Central memory CD4-positive, alpha-beta T cell (primary cell): ENCODE results near the gene CYP24A1.

Source experiments
- DNase-seq: peaks from one replicate; pipeline ENCODE4 v3.0.0; 2022

The CYP24A1 gene

DNA sequence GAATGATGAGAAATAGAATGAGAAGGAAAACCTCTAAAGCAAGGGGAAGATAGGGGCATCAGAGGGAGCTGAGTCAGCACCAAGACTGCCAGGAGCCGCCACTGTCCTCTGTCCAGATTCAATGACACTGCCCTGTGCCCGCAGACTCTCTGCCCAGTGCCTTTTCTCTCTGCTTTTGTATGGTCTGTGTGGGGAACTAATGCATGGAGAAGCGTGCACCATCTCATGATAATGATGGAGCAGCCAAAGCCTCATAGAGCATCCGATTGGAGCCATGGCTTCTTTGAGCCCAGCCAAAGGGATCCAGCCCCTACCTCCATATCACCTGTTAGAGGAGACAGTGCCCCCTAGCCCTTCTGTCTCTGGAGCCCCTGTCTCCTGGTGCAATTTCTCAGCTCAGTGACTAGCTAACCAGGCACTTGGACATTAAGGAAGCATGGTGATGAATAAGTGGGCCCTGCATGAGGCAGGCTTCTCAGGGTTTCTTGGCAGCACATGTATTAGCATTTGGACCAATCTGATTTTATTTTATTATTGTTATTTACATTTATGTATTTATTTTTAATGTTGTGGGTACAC lies 27.6 kb upstream of the CYP24A1 start:
- no peak for DNase-seq

GRCh38 chr20:54200487-54201267 lies 26.9 kb upstream of the CYP24A1 start:
- no peak for DNase-seq

- peak; percentile 44 for DNase-seq
Measured at GRCh38 chr20:54199721-54200176, 26.0 kb upstream of the CYP24A1 start.

DNA sequence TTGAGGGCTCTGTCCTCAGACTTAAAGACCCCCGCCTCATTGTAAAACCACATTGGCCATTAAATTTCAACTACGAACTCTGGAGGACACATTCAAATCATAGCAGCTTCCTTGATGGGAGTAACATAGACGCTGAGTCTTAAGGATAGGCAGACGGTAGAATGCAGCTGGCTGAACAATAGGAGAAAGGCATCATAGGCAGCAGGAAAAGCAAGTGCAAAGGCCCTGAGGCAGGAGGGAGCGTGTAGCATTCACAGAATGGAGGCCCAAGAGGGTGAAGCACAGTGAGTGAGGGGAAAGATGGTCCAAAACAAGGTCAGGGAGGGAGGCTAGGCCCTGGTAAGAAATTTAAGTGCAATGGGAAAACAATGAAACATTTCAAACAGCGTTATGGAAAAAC lies 25.5 kb upstream of the CYP24A1 start:
- no peak for DNase-seq

GRCh38 chr20:54197621-54198604 lies 24.1 kb upstream of the CYP24A1 start:
- DNase-seq: no peak

DNA sequence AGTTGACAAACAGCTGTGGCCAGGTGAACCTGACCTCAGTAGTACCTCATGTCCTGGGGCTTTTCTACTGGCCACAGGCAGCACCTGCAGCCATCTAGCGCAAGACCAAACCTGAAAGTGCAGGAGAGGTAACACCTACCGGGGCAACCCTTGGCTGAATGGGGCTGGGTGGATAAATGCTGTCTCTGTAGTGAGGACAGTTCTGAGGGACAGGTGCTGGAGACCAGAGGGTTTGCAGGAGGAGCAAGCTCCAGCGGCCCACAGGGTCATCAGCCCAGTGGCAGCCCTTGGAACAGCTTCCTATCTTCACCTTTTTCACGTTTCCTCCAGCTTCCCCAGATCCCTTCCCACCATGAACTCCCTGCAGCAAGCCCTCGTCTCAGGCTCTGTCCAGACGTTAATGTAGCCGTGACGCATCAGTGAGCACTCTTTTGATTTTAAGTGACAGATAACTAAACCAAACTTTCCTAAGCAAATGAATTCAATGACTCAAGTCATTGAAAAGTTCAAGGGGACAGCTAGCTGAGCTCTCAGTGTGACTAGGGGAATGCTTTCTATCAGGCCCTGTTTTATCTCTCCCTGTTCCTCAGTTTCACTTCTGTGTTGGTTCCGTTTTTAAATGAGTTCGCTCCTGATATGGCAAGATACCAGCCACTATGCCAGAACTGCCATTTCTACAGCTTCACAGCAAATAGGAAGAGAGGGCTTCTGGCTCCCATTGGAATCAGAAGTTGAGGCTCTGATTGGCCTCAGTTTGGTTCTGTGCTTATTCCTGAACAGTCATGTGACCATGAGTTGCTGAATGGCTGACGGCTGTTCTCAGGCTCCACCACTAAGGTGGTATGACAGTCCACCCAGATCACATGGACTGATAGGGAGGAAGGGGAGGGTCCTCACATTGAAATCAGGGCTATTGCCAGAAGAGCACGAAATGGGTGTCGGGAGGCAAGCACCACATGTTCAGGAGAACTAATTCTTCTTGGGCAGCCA lies 22.0 kb upstream of the CYP24A1 start:
- no peak for DNase-seq

DNA sequence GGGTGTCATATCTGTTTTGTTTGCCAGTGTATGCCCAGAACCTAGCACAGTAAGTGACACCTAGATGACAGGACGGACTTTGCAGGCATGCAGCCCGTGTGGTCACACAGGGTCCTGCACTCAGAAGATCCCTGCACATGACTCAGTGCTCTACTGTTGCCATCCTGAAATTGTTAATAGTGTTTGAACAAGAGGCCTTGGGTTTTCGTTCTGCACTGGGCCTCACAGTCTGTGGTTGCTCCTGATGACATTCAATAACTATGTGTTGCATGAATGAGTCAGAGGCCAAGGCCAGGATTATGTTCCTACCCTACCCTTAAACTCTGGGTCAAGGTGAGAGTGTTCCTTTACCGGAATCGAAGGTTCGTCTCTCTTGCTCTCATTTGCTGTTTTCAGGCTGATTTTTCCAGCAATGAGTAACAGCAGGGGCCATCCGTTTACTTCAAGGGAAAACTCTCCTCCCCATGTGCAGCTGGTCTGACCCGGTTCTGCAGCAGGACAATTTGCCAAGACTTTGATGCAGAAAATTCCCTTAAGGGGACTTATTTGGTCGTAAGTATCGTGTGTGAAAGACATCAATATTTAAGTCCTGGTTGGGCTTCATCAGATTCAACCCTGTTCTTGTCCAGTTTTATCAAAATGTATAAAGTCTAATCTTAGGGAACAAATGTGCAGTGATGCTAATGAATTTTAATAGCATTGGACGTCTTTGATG lies 21.1 kb upstream of the CYP24A1 start:
- no peak for DNase-seq

DNA sequence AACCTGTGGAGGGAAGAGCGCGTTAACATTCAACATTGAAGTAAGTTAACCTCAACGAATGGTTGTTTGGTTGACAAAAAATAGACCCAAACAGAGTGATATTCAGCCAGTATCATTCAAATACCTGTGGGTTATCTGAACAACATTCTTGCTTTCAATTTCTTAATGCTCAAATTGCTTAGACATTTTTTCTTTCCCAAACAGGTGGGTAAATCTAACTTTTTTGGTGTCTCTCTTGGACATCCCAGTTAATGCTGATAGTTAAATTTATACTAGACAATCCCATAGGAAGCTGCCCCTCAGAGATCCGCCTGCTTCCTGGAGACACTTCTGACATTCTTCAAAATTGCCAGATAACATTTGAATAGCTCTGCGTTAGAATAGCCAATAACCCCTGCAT lies 20.0 kb upstream of the CYP24A1 start:
- no peak for DNase-seq

- no peak for DNase-seq
Measured at GRCh38 chr20:54190217-54190616, 16.4 kb upstream of the CYP24A1 start.

- DNase-seq: no peak
Measured at GRCh38 chr20:54189630-54190029, 15.8 kb upstream of the CYP24A1 start.

GRCh38 chr20:54188132-54188849 lies 14.5 kb upstream of the CYP24A1 start:
- no peak for DNase-seq

- no peak for DNase-seq
Measured at GRCh38 chr20:54184904-54185626, 11.3 kb upstream of the CYP24A1 start.

DNA sequence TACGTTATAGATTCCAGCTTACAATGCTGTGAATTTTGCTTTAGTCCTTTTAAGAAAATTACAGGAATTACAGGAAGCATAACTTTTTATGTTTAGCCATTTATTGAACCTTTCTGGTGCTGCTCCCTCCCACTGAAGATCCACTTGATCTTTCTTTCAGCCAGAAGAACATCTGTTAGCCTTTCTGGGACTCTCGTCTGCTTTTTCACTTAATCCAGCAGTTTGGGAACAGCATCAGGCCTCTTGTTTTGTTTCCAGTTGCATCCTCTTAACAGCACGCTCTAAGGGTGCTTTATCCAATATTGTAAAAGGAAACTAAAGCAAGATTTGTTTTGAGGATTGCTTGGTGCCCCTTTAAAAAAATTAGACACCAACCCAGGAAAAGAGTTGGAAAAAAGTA lies 10.3 kb upstream of the CYP24A1 start:
- no peak for DNase-seq

GRCh38 chr20:54180931-54181330 lies 7.1 kb upstream of the CYP24A1 start:
- DNase-seq: no peak

DNA sequence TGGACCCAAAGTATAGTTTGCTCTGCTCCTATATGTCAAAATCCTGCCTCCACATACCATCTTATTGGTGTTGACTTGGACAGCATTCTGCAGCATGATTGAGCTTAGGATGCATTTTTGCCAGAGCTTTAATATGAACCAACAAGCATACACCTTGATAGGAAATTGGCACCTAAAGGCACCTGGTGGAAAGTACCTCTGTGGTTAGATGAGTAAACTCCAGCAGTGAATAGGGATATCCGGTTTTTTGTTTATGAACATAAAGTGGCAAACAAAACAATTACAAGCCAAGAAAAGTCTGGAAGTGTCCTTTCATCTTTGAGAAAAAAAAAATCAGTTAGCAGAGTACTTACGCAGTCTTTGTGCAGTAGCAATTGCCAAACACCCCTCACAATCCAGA lies 6.2 kb upstream of the CYP24A1 start:
- DNase-seq: no peak

GRCh38 chr20:54178256-54178655 lies 4.5 kb upstream of the CYP24A1 start:
- no peak for DNase-seq

- DNase-seq: no peak
Measured at GRCh38 chr20:54177378-54177777, 3.6 kb upstream of the CYP24A1 start.

GRCh38 chr20:54176610-54177009 lies 2.8 kb upstream of the CYP24A1 start:
- DNase-seq: no peak

- no peak for DNase-seq
Measured at GRCh38 chr20:54174457-54175175, 830 bp upstream of the CYP24A1 start.
